Stimulated activated effector memory CD8-positive, alpha-beta T cell treated with anti-CD3 and anti-CD28 coated beads, Interleukin-12 subunit alpha, Interleukin-12 subunit beta, amount 100 ng/mL, for 72 hours (primary cell): ENCODE data around the gene NACC2.
"Not testable (repeated sequence)": the region's sequence is repeated elsewhere in the genome, so short reads cannot be mapped to it uniquely, and the experiment has no call there.

Experiments
- ATAC-seq: fragments of 150-1000 bp; cut with Tn5 transposase; 2 replicates; pipeline ENCODE4 v1.10.0; 2021
- DNase-seq, 2 donors: peaks; one replicate each; pipeline ENCODE4 v3.0.0; 2021 to 2022; ENCODE audit warnings: low spot score in 2 of 2
- H3K27ac Mint-ChIP-seq: one replicate; pipeline ENCODE4 v1.8.0; 2022; ENCODE audit warnings: mild to moderate bottlenecking, mixed read lengths
- H3K36me3 Mint-ChIP-seq: one replicate; pipeline ENCODE4 v1.8.0; 2022; ENCODE audit warnings: mild to moderate bottlenecking, mixed read lengths
- H3K4me1 Mint-ChIP-seq: one replicate; pipeline ENCODE4 v1.8.0; 2022; ENCODE audit warnings: mixed read lengths
- H3K4me3 Mint-ChIP-seq: one replicate; pipeline ENCODE4 v1.8.0; 2022; ENCODE audit warnings: mild to moderate bottlenecking, mixed read lengths
- H3K9me3 Mint-ChIP-seq: one replicate; pipeline ENCODE4 v1.8.0; 2022; ENCODE audit warnings: mixed read lengths

Gene NACC2

DNA sequence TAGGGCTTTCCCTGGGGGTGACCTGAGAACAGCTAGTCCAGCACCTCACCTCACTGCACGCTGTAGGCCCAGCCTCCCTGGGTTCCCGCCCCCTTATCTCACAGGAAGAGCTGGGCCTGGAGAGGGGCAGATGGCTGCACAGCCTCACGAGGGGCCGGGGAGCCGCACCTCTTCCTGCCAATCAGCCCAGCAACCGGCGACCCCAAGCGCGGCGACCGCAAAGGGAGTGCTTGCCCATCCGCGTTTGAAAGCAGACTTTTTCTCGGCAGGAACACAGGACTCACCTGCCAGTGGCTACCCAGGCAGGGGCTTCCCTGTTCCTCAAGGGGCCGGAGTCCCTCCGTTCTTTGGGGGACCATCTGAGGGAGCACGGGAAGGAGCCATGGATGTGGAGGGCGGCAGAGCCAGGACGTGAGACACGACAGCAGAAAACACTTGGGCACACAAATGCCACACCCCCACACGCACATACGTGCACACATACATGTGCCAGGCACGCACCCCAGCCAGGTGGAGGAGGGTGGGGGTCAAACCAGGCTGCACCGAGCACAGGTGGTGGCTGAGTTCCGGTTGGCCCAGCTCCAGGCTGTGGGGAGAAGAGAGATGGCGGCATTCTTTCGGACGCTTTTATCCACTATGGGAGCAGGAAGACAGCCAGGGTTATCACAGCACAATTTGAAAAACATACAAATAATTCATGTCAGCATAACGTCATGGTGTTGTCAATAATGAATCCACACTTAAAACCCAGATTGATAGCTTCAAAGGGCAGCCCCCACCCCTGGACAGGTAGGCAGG lies 12.3 kb upstream of the NACC2 start:
- peak overlapping the region; percentile 87 for H3K4me3 Mint-ChIP-seq
- H3K36me3 Mint-ChIP-seq, result peaks cover 19% of the 10 kb centered on the region
- H3K4me1 Mint-ChIP-seq, result peaks cover 53% of the 10 kb centered on the region
- DNase-seq (peak in 1 of 2 donors; percentile 73), ATAC-seq (peak; percentile 35)
- no peaks in the 10 kb centered on the region for H3K9me3 Mint-ChIP-seq
- peak overlapping the region; percentile 96 for H3K27ac Mint-ChIP-seq

DNA sequence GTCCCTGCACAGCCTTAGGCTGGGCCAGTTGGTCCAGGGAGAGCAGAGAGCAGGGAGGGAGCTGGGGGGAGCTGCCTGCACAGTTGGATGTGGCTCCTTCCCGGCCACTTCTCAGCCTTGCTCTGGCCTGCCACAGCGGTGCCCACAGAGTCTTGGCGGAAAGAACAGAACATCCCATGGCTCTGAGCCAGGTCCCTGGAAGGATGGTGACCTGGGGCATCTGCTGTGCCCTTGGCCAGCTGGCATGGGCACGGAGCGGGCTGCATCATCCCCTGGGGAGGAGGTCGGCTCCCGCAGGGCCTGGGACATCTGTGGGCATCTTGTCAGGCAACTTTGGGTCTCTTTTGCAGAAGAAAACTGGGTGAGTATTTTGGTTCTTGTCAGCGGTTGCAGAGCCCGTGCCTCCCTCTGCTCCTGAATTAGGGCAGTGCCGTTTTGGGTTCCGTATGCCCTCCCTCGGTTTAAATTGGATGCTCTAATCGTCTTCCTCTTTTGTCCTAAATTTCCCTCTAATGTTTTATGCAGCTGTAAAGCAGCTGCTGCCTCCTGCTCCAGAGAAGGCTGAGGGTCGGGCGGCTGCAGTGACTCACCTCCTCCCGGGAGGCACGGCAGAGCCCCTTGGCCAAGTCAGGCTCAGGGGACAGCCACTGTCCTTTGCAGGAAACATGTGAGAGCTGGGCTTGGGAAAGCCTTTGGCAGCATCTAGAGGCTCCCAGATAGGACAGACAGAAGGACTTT lies 10.5 kb upstream of the NACC2 start:
- ATAC-seq (no peak), DNase-seq (no peak)
- Mint-ChIP-seq H3K9me3 (no peaks in the 10 kb centered on the region), H3K36me3 (peaks cover 6% of the 10 kb centered on the region), H3K4me1 (peaks cover 37% of the 10 kb centered on the region), H3K27ac (peak overlapping the region; percentile 96), H3K4me3 (peak overlapping the region; percentile 87)

DNA sequence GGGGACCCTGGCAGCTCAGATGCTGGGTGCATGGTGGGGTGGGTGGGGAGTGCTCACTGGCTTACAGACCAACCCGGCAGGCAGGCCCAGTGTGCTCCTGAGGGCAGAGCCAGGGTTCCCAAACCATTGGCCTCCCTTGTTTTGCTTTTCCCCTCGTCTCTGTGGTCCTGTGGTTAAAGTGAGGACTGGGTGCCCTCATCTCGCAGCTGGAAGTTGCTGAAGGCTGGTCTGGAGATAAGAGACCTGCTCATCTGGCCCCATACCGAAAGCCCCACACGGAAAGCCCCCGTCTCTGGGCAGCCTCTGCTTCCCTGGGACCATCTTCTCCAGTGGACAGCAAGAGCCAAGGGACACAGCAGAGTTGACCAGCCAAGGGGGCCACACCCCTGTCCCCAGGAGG lies 9.8 kb upstream of the NACC2 start:
- H3K9me3 Mint-ChIP-seq, result no peaks in the 10 kb centered on the region

DNA sequence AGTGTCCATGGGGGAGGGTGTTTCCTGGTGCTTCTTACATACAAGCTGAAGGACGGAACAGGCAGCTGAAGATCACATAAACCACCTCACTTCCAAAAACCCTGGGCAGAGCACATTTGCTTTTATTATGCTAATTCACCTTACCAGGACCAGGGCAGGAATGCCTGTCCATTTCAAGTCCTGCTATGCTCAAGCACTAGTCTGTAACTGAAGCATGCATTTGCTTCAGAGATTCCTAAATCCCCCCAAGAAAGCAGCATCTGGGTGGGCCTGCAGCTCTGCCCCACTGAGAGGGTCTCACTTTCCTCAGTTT lies 9.4 kb upstream of the NACC2 start:
- Mint-ChIP-seq H3K9me3 (no peaks in the 10 kb centered on the region), H3K4me1 (peaks cover 30% of the 10 kb centered on the region), H3K27ac (no peak overlapping the region), H3K4me3 (no peak overlapping the region), H3K36me3 (peaks cover 6% of the 10 kb centered on the region)
- no peak for ATAC-seq
- no peak for DNase-seq

More for the DNA sequence above, 9.8 kb upstream of the NACC2 start:
- Mint-ChIP-seq H3K4me1 (peaks cover 31% of the 10 kb centered on the region), H3K4me3 (no peak overlapping the region), H3K36me3 (peaks cover 6% of the 10 kb centered on the region), H3K27ac (no peak overlapping the region)
- DNase-seq (no peak), ATAC-seq (no peak)

DNA sequence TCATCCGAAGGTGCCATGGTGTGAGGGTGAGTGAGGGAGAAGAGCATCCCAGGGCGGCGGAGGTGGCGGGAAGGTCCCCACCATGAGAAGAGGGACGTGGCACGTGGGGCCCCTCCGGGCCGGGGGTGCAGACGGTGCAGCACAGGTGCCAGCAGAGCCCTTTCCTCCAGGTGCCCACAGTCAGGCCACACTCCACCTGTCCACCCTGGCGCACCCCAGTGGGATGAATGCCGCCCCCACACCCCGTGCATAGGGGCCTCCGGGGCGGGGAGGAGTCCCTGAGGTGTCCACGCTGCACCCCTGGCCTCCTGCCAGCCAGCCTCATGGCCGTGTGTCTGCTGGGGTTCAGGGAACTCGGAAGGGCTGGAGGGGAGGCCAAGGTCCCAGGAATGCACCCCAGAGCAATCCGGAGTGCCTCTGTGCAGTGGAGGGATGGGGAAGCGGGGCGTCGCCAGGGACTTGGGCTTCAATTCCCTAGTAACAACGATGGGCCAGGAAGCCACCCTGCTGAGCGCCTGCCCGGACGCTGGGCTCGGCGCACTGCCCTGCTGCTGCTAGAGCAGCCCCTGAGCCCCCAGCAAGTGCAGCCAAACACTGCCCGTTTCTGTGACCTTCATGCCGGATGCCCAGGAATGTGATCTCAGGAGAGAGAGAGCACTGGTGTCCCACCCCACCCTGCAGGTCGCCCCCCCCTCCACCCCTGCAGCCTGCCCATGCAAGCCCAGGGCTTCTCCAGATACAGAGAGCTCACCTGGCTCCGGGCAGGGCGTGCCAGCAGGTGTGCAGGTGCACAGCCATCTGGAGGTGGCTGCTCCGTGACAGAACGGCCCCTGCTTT lies 8.8 kb upstream of the NACC2 start:
- ATAC-seq (no peak), DNase-seq (no peak)
- Mint-ChIP-seq H3K36me3 (peaks cover 6% of the 10 kb centered on the region), H3K4me1 (peaks cover 36% of the 10 kb centered on the region), H3K4me3 (no peak overlapping the region), H3K9me3 (no peaks in the 10 kb centered on the region), H3K27ac (no peak overlapping the region)

DNA sequence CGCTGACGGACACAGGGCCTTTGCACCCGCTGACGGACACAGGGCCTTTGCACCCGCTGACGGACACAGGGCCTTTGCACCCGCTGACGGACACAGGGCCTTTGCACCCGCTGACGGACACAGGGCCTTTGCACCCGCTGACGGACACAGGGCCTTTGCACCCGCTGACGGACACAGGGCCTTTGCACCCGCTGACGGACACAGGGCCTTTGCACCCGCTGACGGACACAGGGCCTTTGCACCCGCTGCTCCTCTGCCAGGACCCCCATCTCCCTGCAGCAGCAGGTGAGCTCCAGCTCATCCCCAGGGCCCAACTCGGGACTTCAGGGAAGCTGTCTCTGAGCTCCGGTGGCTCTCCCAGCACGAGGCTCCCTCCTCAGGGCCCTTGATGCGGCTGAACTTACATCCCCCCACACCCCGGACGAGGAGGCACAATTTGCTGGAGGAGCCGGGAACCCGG lies 6.6 kb upstream of the NACC2 start:
- not testable (repeated sequence) for H3K9me3 Mint-ChIP-seq, H3K4me3 Mint-ChIP-seq, H3K36me3 Mint-ChIP-seq, DNase-seq, H3K27ac Mint-ChIP-seq, ATAC-seq
- H3K4me1 Mint-ChIP-seq, result peaks cover 32% of the 10 kb centered on the region

DNA sequence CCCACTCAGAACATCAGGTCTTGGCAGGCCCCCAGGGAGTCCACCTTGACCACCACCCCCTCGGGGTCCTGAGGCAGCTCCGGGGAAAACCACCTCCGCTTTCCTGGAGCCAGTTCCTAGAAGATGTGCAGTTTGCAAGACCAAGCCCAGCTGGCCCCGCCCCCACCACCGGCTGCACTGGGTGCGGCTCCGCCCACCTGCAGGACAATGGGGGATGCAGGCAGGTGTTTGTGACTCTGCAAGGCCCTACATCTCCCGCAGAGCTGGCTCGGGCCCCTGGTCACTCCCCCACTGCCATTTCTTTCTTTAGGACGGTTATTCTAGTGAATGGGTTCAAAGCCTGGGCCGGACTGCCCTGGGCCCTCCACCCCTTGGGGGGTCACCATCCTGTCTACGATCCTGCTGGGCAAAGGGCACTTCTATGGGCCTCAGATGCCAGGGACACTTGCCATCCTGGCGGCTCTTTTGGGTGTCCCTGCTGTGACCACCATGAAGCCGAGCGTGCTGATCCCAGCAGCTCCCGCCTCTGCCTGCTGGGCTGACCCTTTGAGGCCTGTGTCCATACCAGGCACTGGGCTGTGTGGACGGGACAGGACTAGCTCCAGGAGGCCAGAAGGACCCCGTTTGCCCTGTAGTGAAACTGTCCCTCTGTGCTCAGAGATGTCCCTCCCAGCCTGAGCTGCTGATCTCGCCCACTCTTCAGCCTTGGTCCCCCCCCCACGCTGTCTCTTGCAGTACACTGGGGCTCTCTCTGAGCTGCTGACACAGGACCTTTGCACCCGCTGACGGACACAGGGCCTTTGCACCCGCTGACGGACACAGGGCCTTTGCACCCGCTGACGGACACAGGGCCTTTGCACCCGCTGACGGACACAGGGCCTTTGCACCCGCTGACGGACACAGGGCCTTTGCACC lies 5.9 kb upstream of the NACC2 start:
- ATAC-seq (no peak), DNase-seq (no peak)
- Mint-ChIP-seq H3K36me3 (peaks cover 3% of the 10 kb centered on the region), H3K4me1 (peaks cover 29% of the 10 kb centered on the region), H3K27ac (no peak overlapping the region), H3K4me3 (no peak overlapping the region), H3K9me3 (no peaks in the 10 kb centered on the region)

DNA sequence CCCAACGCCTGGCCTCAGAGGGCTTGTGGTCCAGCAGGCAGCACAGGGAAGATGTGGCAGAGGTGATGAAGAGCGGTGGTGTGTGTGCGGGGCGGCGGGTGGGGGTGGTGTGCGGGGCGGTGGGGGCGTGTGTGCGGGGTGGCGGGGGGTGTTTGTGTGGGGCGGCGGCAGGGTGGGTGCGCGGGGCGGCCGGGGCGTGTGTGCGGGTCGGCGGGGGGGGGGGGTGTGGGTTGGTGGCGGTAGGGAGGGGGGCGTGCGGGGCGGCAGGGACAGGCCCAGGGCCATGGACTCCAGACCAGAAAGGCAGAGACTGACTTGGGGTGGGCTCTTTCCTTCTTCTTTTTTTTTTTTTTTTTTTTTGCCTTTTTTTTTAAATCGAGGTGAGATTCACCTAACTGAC lies 4.5 kb upstream of the NACC2 start:
- Mint-ChIP-seq H3K27ac (peak overlapping the region; percentile 70), H3K4me3 (peak overlapping the region; percentile 51), H3K9me3 (no peaks in the 10 kb centered on the region), H3K36me3 (no peaks in the 10 kb centered on the region), H3K4me1 (peaks cover 20% of the 10 kb centered on the region)
- no peak for DNase-seq
- ATAC-seq, result no peak

DNA sequence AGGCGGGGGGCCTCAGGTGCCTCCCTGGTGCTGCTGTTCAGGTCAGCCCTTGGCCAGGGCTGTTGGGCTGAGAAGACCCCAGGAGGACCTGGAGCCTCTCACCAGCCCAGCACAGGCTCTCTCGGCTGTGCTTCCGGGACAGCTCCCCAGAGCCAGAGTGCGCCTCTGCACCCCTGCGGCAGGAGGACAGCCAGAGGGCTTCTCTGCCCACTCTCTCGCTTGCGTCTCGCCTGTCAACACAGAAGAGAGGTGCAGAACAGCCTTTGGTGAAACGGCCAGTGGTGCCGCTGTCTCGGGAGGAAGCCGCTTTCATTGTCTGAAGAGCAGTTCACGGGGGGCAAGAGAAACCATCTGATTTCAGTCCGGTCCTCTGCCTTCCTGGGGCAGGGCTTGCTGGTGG lies 3.8 kb upstream of the NACC2 start:
- Mint-ChIP-seq H3K9me3 (no peaks in the 10 kb centered on the region), H3K4me3 (peak overlapping the region; percentile 51), H3K27ac (peak overlapping the region; percentile 70), H3K36me3 (peaks cover 5% of the 10 kb centered on the region), H3K4me1 (peaks cover 20% of the 10 kb centered on the region)
- ATAC-seq (no peak), DNase-seq (no peak)

DNA sequence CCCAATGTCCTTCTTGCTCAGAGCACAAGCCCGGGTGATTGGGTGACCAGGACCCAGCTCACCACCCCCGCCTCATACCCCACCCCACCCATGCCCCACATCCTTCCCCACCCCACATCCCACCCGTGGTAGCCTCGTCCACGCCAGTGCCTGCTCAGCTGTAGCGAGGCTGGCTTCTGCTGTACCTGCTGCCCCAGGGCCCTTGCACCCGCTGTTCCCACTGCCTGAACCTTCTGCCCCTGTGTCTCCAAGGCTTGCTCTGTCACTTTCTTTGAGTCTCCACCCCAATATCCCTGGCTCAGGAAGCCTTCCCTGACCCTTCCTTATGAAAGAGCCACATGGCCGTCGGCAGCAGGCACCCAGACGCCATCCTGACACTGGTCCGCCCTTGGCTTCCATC lies 3.1 kb upstream of the NACC2 start:
- no peak for ATAC-seq
- H3K4me3 Mint-ChIP-seq, result no peak overlapping the region
- DNase-seq, result no peak
- H3K4me1 Mint-ChIP-seq, result peaks cover 26% of the 10 kb centered on the region
- H3K9me3 Mint-ChIP-seq, result no peaks in the 10 kb centered on the region
- peak overlapping the region; percentile 70 for H3K27ac Mint-ChIP-seq
- peaks cover 6% of the 10 kb centered on the region for H3K36me3 Mint-ChIP-seq

DNA sequence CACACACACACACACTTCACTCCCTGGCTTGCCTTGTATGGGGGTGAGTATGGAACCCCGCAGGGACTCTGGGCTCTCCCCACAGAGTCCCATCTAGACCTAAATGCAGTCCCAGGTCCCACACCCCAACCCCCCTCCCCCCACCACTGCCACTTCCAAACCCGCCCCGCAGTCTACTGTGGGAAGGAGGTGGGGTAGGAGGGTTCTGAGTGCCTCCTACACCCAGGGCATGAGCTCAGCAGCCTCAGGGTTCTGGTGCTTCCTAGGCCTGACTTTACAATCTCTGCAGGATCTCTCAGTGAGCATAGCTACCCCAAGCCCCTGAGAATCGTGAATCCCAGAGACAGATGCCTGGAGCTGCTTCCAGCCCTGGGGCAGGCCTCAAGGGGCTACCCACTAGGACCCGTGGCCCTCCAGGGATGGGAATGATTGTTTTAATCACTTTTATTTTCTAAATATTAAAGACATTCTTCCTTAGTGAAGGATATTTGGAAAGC lies 1.5 kb upstream of the NACC2 start:
- Mint-ChIP-seq H3K27ac (no peak overlapping the region), H3K36me3 (peaks cover 6% of the 10 kb centered on the region), H3K4me1 (peaks cover 42% of the 10 kb centered on the region), H3K4me3 (peak overlapping the region; percentile 60), H3K9me3 (no peaks in the 10 kb centered on the region)
- no peak for DNase-seq
- ATAC-seq, result no peak

DNA sequence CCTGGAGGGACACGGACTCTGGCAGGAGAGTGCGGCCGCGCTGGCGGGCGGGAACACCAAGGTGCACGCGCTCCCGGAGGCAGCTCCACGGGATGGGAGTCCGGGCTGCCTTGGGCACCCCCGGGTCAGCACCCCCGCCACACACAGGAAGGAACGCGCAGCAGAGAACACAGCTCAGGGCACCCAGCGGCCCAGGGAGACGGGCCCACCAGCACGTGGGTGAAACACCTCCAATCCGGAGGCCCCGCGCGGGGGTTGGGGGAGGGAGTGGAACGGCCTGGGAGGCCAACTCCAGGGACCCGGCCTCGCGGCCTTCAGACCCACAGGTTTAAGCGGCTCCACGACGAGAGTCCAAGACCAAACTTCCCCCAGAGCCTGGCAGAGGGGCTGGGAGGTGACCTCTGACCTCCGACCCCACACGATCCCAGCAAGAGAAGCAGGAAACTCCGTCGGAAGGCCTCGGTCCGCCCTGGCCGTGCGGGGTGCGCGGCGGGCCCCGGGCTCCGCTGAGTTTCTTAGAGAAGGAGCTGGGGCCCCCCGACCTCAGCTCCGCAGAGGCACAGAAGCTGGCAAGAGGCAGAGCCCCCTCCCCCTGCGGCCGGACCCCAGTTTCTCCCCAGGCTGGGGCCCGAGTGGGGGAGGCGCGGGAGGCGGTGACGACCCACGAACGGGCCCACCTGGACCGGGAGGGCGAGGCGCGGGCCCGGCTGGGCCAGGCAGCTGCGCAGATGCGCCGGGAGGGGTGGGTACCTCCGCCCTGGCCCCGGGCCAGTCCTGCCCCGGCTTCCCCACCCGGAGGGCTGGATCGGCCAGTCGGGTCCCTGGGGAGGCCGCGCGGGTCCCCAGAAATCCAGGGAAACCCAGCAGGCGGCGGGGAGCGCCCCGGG lies 851 bp downstream of the NACC2 start:
- peak overlapping the region; percentile 75 for H3K27ac Mint-ChIP-seq
- H3K4me1 Mint-ChIP-seq, result peaks cover 49% of the 10 kb centered on the region
- peak overlapping the region; percentile 69 for H3K4me3 Mint-ChIP-seq
- H3K36me3 Mint-ChIP-seq, result peaks cover 6% of the 10 kb centered on the region
- DNase-seq, result peak; percentile 55 to 81
- peak; percentile 78 for ATAC-seq
- no peaks in the 10 kb centered on the region for H3K9me3 Mint-ChIP-seq

DNA sequence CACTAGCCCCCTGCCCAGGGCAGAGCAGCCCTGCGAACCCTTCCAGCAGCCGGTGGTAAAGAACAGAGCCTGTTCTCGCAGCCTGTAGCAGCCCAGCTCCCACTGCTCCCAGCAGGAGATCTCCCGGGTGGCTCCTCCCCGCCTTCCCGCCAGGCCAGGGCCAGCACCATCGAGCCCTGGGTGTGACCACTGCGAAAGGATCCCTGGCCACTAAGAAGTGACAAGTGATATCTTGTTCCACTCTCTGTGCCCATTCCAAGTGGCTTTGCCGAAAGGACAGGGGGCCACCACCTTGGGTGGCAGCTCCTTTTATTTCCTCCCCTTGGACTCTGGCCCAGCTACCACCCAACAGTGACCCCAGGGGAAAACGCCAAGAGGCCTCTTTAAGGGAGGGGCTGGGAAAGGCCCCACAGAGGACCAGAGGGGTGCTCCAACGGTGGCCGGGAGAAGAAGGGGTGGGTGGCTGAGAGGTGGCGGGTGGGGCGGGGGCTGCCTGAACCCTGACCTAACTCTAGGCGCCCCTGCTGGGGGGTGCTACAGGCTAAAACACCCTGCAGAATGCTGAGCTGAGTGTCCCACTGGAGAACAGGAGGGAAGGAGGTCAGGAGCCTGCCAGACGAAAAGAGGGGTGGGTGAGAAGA lies 1.6 kb downstream of the NACC2 start:
- Mint-ChIP-seq H3K4me3 (peak overlapping the region; percentile 69), H3K36me3 (peaks cover 6% of the 10 kb centered on the region), H3K9me3 (no peaks in the 10 kb centered on the region), H3K4me1 (peaks cover 41% of the 10 kb centered on the region), H3K27ac (peak overlapping the region; percentile 75)
- no peak for DNase-seq
- ATAC-seq, result no peak
